ENCODE data around the gene VPS26A.

Gene VPS26A

DNA sequence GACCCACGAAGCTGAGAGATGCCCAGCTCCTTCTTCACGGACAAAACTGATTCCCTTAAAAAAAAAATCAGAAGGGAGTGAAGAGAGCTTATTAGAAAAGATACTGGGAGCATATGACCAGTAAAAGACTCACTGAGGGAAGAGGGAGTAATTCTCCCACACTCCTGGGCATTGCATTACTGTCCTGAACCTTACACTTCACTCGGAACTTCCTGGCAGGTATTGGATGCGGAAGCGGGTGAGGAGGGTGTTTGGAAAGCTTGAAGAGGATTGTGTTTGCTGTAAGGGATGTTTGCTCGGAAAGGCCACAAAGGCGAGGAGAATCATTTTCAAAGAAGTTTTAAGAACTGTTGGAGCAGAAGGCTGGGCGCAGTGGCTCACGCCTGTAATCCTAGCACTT lies 96.5 kb downstream of the VPS26A start:
- no peak overlapping the region for H3K4me3 ChIP-seq (ENCODE audit: low read depth, low read length)
- TF ChIP-seq MYC (IDR thresholded peaks at IDR 0.05; ENCODE audit: low read depth, low read length) (no peak), POLR2A (IDR thresholded peaks at IDR 0.05; ENCODE audit: extremely low read depth, insufficient read length) (no peak)
- TF ChIP-seq, protein P1, sequence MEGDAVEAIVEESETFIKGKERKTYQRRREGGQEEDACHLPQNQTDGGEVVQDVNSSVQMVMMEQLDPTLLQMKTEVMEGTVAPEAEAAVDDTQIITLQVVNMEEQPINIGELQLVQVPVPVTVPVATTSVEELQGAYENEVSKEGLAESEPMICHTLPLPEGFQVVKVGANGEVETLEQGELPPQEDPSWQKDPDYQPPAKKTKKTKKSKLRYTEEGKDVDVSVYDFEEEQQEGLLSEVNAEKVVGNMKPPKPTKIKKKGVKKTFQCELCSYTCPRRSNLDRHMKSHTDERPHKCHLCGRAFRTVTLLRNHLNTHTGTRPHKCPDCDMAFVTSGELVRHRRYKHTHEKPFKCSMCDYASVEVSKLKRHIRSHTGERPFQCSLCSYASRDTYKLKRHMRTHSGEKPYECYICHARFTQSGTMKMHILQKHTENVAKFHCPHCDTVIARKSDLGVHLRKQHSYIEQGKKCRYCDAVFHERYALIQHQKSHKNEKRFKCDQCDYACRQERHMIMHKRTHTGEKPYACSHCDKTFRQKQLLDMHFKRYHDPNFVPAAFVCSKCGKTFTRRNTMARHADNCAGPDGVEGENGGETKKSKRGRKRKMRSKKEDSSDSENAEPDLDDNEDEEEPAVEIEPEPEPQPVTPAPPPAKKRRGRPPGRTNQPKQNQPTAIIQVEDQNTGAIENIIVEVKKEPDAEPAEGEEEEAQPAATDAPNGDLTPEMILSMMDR (IDR thresholded peaks at IDR 0.05; ENCODE audit: low read depth, low read length), result no peak

More for the DNA sequence above, 96.5 kb downstream of the VPS26A start:
- no peak for DNase-seq (ENCODE audit: low read depth)
